Mammary epithelial cell (primary cell): Measurements from ENCODE around the gene MTMR4.

ENCODE experiments used
- CTCF ChIP-seq, 2 donors: IDR thresholded peaks in 1 of 2; conservative IDR thresholded peaks in 1 of 2; 2 replicates each; pipeline ENCODE4 v1.5.1; 2011 to 2012; ENCODE audit warnings: inconsistent platforms in 2 of 2, low read length in 2 of 2, mild to moderate bottlenecking in 2 of 2, control low read depth in 1 of 2, low read depth in 1 of 2; ENCODE audit not compliant: insufficient read depth in 1 of 2; ENCODE audit errors: extremely low read depth in 1 of 2
- EZH2 ChIP-seq: IDR thresholded peaks from 2 replicates; pipeline ENCODE4 v1.6.1; 2012; ENCODE audit warnings: low read length, inconsistent platforms, borderline replicate concordance

DNA sequence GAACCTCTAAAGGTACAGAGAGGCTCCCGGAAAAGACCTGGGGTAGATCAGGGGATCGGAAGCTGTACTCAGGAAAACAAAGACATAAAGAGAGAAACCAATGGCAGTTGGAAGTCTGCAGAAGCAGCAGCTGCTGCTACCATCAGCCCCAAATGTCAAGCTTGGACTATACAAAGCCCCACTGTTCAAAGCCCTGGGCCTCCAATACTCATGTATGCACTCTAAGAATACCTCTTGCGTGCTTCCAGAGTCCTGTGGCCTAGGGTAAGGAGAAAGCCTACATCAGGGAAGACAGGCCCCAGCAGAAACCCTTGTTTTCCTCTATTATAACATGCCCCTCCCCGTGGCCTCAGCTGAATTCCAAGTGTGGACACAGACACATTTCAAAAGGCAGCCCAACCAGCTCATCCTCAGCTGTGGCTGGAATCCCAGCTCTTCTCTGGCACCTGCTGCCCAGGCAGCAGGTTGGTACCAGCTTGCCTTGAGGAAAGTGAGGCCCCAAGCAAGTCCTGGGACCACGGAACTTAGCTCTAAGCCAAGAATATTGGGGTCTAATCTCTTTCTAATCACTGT, 19.3 kb upstream of the MTMR4 start:
- TF ChIP-seq CTCF (conservative IDR thresholded peaks at IDR 0.05 in 1 of 2, IDR thresholded peaks at IDR 0.05 in 1 of 2; ENCODE audit: extremely low read depth in 1 of 2, insufficient read depth in 1 of 2, low read depth in 1 of 2, low read length in 2 of 2): no peak
- no peak for TF ChIP-seq EZH2
